ENCODE measurements around the gene GGA1.

The GGA1 gene

GRCh38 chr22:37632174-37633088 is 23.8 kb downstream of the GGA1 start:
- no peak for DNase-seq

- no peak for DNase-seq
Observed at GRCh38 chr22:37633089-37633624, 24.5 kb downstream of the GGA1 start.

- no peak for DNase-seq
Observed at GRCh38 chr22:37633625-37634416, 25.2 kb downstream of the GGA1 start.

- no peak for DNase-seq
Observed at GRCh38 chr22:37634417-37634924, 25.8 kb downstream of the GGA1 start.

- no peak for DNase-seq
Observed at GRCh38 chr22:37635157-37635556, 26.5 kb downstream of the GGA1 start.

GRCh38 chr22:37636186-37636948 is 27.7 kb downstream of the GGA1 start:
- no peak for DNase-seq

- DNase-seq: no peak
Observed at GRCh38 chr22:37636949-37637273, 28.3 kb downstream of the GGA1 start.

- no peak for DNase-seq
Observed at GRCh38 chr22:37638391-37639069, 29.9 kb downstream of the GGA1 start.

- peak; percentile 43 for DNase-seq
Observed at GRCh38 chr22:37639070-37639760, 30.6 kb downstream of the GGA1 start, which contains the start of gene SH3BP1. Gene SH3BP1 (plus strand): TSS chr22:37639669. CDS start chr22:37639788, 119 bp downstream.

- no peak for DNase-seq
Observed at GRCh38 chr22:37639771-37640590, 31.3 kb downstream of the GGA1 start.

GRCh38 chr22:37640591-37641560 is 32.2 kb downstream of the GGA1 start:
- no peak for DNase-seq

- no peak for DNase-seq
Observed at GRCh38 chr22:37641561-37641949, 32.9 kb downstream of the GGA1 start.

GRCh38 chr22:37643225-37643847 is 34.7 kb downstream of the GGA1 start:
- DNase-seq: peak; percentile 88

GRCh38 chr22:37647317-37647716 is 38.7 kb downstream of the GGA1 start:
- DNase-seq: no peak

GRCh38 chr22:37647928-37648327 is 39.3 kb downstream of the GGA1 start:
- no peak for DNase-seq

GRCh38 chr22:37650463-37651136 is 42.0 kb downstream of the GGA1 start:
- DNase-seq: no peak

GRCh38 chr22:37654563-37655251 is 46.1 kb downstream of the GGA1 start:
- DNase-seq: no peak

GRCh38 chr22:37655252-37655563 is 46.6 kb downstream of the GGA1 start:
- DNase-seq: no peak
